Kidney epithelial cell (primary cell): ENCODE measurements around the gene TMEFF2. TPM values are rescaled to one million over a fixed set of nuclear protein-coding genes. Genes with fewer than 3 reads are reported as not detected.
"Not testable (repeated sequence)": the region's sequence is repeated elsewhere in the genome, so short reads cannot be mapped to it uniquely, and the experiment has no call there.

Experiments
- DNase-seq: peaks from one replicate; pipeline ENCODE4 v3.0.0-alpha.2; 2010; ENCODE audit warnings: low read depth
- H3K27me3 ChIP-seq: 2 replicates; pipeline ENCODE4 v1.6.0; 2011; ENCODE audit warnings: low read length; ENCODE audit not compliant: control insufficient read depth, insufficient read depth
- H3K36me3 ChIP-seq: 2 replicates; pipeline ENCODE4 v1.5.1; 2011; ENCODE audit warnings: low read length; ENCODE audit not compliant: control insufficient read depth, insufficient read depth
- H3K4me3 ChIP-seq: 2 replicates; pipeline ENCODE4 v1.5.1; 2011; ENCODE audit warnings: low read depth, mild to moderate bottlenecking, control low read depth, low read length
- CTCF ChIP-seq: IDR thresholded peaks from 2 replicates; pipeline ENCODE4 v1.5.1; 2011; ENCODE audit warnings: mild to moderate bottlenecking, moderate library complexity, low read length, control low read depth, inconsistent platforms; ENCODE audit not compliant: insufficient read depth, poor library complexity, severe bottlenecking
- total RNA-seq: library from RNA; depleted of rRNA; stranded (reverse); fragments of >200 nt; gene quantifications from 2 replicates; pipeline ENCODE4 v1.2.3, GENCODE V29; 2015

The TMEFF2 gene
- total RNA-seq, 1 donor from 2014 or later: not detected

GRCh38 chr2:192122946-192123345, 71.8 kb downstream of the TMEFF2 start:
- no peak for DNase-seq
- Histone ChIP-seq H3K27me3 (no peaks in the 10 kb centered on the region), H3K4me3 (no peak overlapping the region), H3K36me3 (no peaks in the 10 kb centered on the region)
- no peak for TF ChIP-seq CTCF

GRCh38 chr2:192122141-192122540, 72.6 kb downstream of the TMEFF2 start:
- Histone ChIP-seq H3K36me3 (no peaks in the 10 kb centered on the region), H3K4me3 (no peak overlapping the region), H3K27me3 (no peaks in the 10 kb centered on the region)
- TF ChIP-seq CTCF: no peak
- no peak for DNase-seq

GRCh38 chr2:192119536-192119935, 75.2 kb downstream of the TMEFF2 start:
- H3K36me3 ChIP-seq: no peaks in the 10 kb centered on the region
- no peak for DNase-seq
- H3K27me3 ChIP-seq: no peaks in the 10 kb centered on the region
- H3K4me3 ChIP-seq: no peak overlapping the region
- TF ChIP-seq CTCF: no peak

- no peak for TF ChIP-seq CTCF
- no peaks in the 10 kb centered on the region for H3K36me3 ChIP-seq
- H3K27me3 ChIP-seq: no peaks in the 10 kb centered on the region
- H3K4me3 ChIP-seq: no peak overlapping the region
- DNase-seq: no peak
These were observed 77.0 kb downstream of the TMEFF2 start for GRCh38 chr2:192117705-192118104.

- DNase-seq, H3K36me3 ChIP-seq, H3K4me3 ChIP-seq, H3K27me3 ChIP-seq: not testable (repeated sequence)
These were observed 83.2 kb downstream of the TMEFF2 start for GRCh38 chr2:192111536-192111935.

- no peak for DNase-seq
- H3K27me3 ChIP-seq: no peaks in the 10 kb centered on the region
- H3K4me3 ChIP-seq: no peak overlapping the region
- TF ChIP-seq CTCF: no peak
- H3K36me3 ChIP-seq: no peaks in the 10 kb centered on the region
These were observed 95.0 kb downstream of the TMEFF2 start for GRCh38 chr2:192099742-192100141.
